ENCODE results near the gene MRPS18B. TPM values are rescaled to one million over a fixed set of nuclear protein-coding genes. Genes with fewer than 3 reads are reported as not detected.
A peak's percentile ranks its signal among the peaks of the same experiment; 100 is the strongest.

Gene MRPS18B
- total and polyA plus RNA-seq, 2 of the 13 experiments (the other 11 are each of a cell fraction or from before 2014, with no cell fraction given): 125 to 131 TPM

- TF ChIP-seq ZBTB20 (CRISPR knock-in tag; IDR thresholded peaks at IDR 0.05; ENCODE audit: borderline replicate concordance, low read depth): peak; percentile 78; the same call in 1 of the 2 replicates
- TF ChIP-seq ATF6 (CRISPR knock-in tag; conservative IDR thresholded peaks at IDR 0.05): no peak; the same call in 1 of the 2 replicates
- 0 out of 2 replicates have a peak, but pooled peaks have one; percentile 45 for TF ChIP-seq ZNF670 (CRISPR knock-in tag; IDR thresholded peaks at IDR 0.05; ENCODE audit: borderline replicate concordance)
- TF ChIP-seq REPIN1 (CRISPR knock-in tag; IDR thresholded peaks at IDR 0.05; ENCODE audit: borderline replicate concordance, low read depth): no peak; the same call in 1 of the 2 replicates
- no peak for TF ChIP-seq ZFP82 (CRISPR knock-in tag; IDR thresholded peaks at IDR 0.05; ENCODE audit: borderline replicate concordance)
- peak; percentile 98 for TF ChIP-seq ARID5B (CRISPR knock-in tag; IDR thresholded peaks at IDR 0.05)
- TF ChIP-seq NFYB (CRISPR knock-in tag; IDR thresholded peaks at IDR 0.05): no peak
- TF ChIP-seq ZBED4 (CRISPR knock-in tag; IDR thresholded peaks at IDR 0.05; ENCODE audit: borderline replicate concordance): peak; percentile 96
- 0 out of 2 replicates have a peak, but pooled peaks have one; percentile 33 for TF ChIP-seq KAT7 (CRISPR knock-in tag; IDR thresholded peaks at IDR 0.05; ENCODE audit: borderline replicate concordance)
- TF ChIP-seq KLF9 (CRISPR knock-in tag; IDR thresholded peaks at IDR 0.05; ENCODE audit: low read depth): peak; percentile 47; the same call in 1 of the 2 replicates
- no peak for TF ChIP-seq ZFAT (CRISPR knock-in tag; conservative IDR thresholded peaks at IDR 0.05)
- TF ChIP-seq ELF1 (CRISPR knock-in tag; IDR thresholded peaks at IDR 0.05): peak; percentile 73
- 0 out of 2 replicates have a peak, but pooled peaks have one; percentile 3 for TF ChIP-seq SMARCC2 (IDR thresholded peaks at IDR 0.05)
- no peak for TF ChIP-seq ZBTB8A (CRISPR knock-in tag; IDR thresholded peaks at IDR 0.05; ENCODE audit: borderline replicate concordance, low read depth)
These were observed 37.4 kb downstream of the MRPS18B start (continued) for GRCh38 chr6:30654798-30655742.

All from HepG2 (cell line).